Activated CD8-positive, alpha-beta memory T cell treated with anti-CD3 and anti-CD28 coated beads, Interleukin-2, amount 50 U/mL, for 4 hours (primary cell): ENCODE results near the gene XK.
"Not testable (repeated sequence)": the region's sequence is repeated elsewhere in the genome, so short reads cannot be mapped to it uniquely, and the experiment has no call there.

Experiments
- DNase-seq: peaks from one replicate; pipeline ENCODE4 v3.0.0-alpha.2; 2020

Gene XK, protein sequence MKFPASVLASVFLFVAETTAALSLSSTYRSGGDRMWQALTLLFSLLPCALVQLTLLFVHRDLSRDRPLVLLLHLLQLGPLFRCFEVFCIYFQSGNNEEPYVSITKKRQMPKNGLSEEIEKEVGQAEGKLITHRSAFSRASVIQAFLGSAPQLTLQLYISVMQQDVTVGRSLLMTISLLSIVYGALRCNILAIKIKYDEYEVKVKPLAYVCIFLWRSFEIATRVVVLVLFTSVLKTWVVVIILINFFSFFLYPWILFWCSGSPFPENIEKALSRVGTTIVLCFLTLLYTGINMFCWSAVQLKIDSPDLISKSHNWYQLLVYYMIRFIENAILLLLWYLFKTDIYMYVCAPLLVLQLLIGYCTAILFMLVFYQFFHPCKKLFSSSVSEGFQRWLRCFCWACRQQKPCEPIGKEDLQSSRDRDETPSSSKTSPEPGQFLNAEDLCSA

DNA sequence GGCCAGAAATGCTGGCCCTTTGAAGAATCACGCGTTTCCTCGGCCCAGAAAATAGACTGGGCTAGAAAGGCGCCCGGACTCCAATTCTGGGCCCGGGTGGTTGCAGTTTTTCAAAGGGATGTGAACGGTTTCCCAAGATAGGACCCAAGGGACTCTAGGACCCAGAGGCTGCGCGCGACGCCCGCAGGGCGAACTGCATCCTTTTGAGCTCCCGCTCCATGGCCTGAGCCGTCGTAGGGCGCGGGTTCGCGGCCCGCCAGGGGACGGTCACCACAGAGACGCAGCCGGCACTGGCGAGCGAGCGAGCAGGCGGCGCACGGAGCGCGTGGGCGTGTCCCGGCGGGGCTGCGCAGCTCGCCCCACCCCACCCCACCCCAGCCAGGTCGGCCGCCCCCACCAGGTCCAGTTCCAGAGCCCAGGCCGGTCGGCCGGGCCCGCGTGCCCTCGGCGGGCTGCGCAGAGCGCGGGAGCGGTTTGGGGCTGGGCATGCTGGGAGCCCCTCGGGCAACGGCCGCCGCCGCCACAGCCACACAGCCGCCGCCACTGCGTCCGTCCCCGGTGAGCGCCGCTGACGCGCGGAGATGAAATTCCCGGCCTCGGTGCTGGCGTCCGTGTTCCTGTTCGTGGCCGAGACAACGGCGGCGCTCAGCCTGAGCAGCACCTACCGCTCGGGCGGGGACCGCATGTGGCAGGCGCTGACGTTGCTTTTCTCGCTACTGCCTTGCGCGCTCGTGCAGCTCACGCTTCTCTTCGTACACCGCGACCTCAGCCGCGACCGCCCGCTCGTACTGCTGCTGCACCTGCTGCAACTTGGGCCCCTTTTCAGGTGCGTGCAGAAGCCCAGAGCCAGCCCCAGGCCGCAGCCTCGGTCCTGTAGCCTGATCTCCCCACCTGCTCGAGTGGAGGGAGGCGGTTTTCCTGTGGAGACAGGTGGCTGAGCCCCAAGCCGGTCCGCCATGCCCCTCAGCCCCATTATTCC is at the start of gene XK:
XK (plus strand) TSS at position 411 of the 979 bp plus-strand sequence; CDS start at position 582, 171 bp downstream.
- peak; percentile 35 for DNase-seq

DNA sequence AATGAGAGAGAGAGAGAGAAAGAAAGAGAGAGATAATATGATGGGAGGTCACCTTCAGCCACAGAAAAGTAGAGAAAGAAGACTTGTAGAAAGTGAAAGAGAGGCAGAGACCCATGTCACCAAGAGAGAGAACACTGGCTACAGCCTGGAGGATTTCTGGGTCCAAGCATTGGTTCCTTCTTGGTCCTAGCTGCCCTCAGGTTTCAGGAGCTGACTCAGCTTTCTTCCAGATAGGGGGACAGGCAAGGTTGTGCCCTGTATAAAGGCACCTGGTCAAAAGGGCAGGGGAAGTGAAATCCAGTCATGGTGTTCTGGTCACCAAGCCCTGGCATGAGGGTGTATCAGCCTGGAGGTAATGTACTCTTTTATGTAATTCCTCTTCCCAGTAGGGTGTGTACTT is 47.5 kb upstream of the XK start:
- no peak for DNase-seq

DNA sequence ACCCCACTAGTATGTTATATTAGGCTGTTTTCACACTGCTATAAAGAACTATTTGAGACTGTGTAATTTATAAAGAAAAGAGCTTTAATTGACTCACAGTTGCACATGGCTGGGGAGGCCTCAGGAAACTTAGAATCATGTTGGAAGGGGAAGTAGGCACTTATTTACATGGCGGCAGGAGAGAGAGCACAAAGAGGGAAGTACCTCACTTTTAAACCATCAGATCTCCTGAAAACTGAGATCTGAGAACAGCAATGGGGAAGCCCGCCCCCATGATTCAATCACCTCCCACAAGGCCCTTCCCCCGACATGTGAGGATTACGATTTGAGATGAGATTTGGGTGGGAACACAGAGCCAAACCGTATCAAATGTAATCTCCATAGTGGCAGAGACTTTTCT is 45.4 kb upstream of the XK start:
- no peak for DNase-seq

DNA sequence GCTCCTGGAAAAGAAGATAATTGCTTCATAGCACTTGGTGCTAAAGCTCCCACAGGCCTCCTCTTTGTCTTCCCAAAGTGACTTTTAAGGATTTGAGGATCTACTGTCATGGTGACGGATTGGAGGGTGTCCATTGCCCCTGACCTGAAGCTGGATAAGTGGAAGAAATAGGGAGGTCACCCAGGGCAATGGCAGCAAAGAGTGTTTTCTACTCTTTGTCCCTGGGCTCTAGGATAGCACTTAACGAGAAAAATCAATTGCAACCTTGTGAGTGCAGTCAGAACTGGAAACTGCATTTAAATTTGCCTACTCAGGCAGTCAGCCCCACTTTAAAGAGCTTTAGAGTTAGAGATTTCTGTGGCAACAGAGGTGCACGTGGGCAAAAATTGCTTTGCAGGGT is 43.7 kb upstream of the XK start:
- DNase-seq: no peak

DNA sequence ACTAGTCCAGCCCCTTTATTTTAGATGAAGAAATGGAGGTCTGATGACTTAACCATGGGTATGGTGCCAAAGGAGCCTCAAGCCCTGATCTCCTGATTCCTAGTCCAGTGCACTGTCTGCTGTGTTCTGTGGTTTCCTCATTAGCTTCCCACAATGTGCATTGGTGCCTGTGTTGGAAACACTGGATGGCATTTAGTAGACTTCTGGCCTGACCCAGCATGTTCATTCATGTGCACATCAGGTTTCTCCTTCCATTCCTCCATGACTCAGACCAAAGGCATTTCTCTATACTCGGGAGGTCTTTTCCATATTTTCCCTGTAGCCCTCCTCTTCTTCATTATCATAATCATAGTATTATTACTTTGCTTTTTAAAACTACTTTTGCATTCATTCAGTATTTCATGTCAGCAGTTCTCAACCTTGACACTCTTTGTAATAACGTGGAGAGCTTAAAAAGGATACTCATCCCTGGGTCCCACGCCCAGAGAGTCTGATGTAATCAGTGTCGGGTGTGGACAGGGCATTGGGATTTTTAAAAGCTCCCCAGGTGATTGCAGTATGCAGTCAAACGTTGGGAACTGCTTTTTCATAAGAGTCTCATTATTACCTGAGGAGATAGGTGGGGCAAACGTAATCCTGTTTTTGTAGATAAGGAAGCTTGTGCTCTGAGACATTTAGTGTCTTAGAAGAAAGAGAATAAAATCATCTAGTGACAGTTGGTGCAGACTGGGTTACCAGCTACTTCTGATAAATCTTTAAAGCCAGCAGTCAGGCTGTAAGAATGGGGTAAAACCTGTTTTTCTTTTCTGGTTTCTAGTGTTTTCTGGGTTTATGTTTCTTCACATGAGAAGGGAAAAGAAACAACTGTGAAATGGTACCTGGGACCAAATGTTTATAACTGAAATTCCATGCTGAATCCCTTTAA is 40.9 kb upstream of the XK start:
- no peak for DNase-seq

DNA sequence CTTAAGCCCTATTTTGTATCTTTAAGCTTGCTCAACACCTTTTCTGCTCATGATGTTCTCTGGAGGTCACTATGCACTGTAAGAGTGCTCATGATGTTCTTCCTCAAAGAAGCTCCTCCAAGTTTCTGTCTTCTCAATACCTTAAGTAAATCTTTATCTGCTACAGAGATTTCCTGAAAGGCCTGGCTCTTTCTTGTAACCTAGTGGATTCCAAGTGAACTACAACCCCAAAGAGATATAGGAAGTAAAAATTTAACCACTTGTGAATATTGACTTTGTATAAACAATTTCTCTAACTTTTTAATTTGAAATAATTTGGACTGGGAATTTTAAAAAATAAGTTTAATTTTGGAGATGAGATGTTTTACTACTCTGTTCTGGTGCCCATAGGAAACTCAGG is 39.3 kb upstream of the XK start:
- no peak for DNase-seq

DNA sequence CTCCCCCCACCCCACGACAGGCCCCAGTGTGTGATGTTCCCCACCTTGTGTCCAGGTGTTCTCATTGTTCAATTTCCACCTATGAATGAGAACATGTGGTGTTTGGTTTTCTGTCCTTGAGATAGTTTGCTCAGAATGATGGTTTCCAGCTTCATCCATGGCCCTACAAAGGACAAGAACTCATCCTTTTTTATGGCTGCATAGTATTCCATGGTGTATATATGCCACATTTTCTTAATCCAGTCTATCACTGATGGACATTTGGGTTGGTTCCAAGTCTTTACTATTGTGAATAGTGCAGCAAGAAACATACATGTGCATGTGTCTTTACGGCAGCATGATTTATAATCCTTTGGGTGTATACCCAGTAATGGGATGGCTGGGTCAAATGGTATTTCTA is 34.7 kb upstream of the XK start:
- not testable (repeated sequence) for DNase-seq

DNA sequence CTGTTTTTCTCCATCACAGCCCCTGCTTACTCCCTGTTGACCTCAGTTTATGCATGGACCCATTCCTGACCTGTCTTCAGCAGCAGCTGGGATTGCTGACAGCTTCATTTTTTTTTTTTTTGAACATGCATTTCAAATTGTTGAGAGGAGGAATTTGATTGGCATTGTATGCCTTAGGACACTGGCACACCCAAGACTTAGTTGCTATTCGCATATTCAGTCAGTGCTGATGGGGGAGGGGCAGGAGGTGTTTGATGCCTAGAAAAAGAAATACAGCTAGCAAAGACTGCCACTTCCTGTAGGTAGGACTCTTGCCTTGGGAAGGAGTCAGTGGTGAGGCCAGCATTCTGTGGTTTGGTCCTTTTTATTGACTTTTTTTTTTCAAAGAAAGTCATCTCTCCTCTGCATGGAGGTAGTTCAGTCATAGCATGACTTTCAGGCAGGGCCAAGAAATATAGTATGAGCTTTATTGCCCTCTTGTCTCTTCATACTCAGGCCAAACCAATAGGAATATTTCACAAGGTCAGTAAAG is 33.6 kb upstream of the XK start:
- DNase-seq: no peak

DNA sequence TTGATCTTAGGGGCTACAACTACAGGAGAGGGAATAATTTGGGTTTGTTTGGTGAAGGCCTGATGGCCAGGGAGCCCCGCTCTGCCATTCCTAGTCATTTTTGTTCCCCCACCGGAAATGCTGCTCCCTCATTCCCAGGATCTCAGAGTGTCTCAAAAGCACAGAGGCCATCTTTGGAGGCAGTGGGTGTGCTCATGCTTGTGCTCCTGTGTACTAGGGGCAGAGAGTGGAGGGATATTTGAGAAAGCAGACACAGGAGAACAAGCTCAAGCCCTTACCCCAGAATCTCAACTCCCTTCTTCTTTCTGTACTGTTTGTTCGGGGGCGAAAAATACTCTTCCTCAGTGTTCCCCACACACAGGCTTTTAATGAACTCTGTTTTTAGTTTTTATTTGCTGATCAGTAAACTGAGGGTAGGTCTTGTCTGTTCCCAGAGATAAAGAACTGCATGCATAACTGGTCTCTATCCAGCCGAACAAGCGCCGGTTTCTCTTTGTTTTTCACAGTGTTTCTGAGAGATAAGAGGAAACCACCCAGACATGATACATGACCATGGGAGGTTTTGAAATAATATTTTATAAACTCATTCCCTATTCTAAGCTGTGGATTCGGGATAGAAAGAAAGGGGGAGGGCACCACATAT is 32.9 kb upstream of the XK start:
- no peak for DNase-seq

DNA sequence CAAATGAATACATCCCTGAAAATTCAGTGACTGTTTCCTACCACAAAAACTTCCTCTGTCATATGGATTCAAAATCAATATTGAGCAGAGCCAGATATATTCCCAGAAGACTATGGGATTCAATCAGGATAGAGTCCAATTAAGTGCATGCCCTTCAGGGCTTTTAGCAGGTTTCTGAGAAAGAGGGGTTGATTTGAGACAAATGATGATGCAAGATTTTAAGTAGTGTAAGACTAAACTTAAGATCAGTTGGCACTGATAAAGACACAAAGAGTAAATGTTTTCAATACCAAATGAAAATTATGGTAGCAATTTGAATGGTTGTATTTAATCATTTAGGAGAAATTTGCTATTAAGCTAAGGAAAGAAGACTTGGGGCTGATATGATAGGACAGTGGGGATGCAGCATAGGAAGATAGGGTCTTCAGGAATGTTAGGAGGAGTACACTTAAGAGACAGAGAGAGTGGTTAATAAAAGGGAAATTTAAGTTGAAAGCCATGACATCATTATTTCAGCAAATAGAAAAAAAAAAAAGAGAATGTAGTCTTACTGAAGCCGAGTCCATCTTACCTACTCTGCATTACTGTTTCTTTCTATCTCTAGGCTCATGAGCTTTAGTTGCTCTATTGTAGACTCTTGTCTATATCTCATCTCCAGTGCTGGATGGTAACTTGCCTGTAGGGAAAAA is 32.0 kb upstream of the XK start:
- no peak for DNase-seq

DNA sequence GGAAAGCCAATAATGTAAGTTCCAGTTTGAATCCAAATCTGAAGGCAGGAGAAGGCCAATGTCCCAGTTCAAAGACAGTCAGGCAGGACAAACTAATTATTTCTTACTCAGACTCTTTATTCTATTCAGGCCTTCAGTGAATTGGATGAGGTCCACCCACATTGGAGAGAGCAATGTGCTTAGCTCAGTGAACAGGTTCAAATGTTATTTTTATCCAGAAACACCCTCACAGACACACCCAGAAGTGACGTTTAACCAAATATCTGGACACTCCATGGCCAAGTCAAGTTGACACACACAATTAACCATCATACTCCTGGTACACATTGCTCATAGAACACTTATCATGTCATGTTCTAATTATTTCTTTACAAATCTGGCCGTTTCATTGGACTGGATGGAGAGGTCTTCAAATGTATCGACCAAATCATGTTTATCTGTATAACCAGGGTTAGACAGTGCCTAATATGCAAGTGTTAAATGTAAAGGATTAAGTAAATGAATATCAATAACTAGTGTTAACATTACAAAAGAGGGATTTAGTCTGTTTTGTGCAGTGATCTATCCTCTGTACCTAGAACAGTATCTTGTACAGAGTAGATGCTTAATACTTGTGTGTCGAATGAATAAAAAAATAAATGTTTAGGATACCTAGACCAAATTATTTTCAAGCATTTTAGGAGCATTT is 27.1 kb upstream of the XK start:
- no peak for DNase-seq

DNA sequence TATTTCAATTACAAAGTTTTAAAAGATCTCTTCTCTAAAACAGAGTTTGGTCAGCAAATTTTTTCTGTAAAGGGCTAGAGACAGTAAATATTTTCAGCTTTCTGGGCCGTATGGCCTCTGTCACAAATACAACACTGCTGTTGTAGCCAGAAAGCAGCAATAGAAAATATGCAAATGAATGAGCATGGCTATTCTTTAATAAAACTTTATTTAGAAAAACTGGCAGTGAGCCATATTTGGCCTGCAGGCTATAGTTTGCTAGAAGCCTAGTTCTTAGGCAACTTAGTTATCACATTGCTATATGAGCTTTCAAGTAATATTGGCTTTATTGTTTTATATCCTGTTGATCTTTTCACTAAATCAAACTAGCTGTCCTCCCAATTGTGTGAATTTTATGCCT is 26.5 kb upstream of the XK start:
- DNase-seq: no peak

DNA sequence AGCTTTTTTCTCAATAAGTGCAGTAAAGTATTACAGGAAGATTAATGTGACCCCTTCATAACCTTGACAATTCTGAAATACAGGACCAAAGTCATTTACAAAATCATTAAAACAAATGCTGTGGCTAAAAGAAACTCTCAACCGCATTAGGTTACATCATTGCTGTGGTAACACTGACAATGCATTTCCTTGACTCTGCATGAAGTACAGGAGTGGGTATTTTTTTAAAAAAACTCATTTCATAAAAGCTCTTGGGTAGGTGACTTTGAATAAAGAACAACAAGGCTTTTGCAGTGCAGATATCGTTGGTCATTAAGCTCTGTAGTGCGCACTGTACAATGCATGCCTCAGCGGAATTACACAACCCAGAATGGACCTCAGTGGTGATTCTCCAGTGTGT is 23.4 kb upstream of the XK start:
- DNase-seq: no peak

DNA sequence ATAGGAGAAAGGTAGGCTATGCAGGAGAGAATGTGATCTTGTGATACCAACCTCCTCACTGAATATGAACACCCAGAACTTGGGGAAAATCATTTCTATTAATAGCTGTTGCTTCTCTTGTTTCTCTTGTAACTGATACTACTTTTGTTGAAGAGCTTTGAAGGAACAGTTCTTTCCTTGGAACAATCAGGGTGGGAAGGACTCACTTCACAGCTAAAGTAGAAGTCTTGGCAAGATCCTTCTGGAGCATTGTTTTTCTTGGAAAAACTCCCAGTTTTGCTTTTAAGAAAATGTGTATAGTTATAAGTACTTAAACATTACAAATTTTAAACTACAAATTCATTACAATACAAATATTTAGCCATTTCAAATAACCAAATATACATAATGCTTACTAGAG is 19.1 kb upstream of the XK start:
- DNase-seq: no peak

DNA sequence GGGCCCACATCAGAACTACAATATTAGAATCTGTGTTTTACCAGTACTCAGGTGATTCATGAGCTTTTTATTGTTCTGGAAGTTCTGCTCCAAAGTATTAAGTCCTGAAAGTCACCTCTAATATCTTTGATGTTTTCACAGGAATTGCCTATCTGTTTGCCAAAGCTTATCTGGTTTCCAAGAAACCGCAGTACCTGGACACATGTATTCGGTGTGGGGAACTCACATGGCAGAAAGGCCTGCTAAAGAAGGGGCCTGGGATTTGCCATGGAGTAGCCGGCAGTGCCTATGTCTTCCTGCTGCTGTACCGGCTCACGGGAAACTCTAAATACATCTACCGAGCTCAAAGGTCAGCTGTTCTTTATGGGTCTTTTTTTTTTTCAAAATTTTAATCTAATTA is 18.4 kb upstream of the XK start:
- DNase-seq: no peak

DNA sequence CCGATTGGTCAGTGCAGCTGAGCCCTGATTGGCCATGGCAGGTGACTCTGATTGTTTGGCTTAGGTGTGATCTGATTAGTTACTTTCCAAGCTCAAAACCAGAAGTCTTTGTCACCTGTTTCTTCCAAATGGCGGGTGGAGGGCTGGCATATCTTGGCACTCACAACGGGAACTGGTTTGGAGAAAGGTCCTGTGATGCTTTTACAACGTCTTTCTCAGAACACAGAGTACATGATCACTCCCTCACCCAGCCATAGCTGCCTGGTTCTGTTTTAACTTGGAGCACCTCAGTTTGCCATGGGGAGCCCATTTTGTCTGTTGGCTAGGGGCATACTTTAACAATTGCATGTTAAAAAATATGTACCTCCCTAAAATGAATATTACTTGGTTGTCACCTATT is 13.0 kb upstream of the XK start:
- no peak for DNase-seq

DNA sequence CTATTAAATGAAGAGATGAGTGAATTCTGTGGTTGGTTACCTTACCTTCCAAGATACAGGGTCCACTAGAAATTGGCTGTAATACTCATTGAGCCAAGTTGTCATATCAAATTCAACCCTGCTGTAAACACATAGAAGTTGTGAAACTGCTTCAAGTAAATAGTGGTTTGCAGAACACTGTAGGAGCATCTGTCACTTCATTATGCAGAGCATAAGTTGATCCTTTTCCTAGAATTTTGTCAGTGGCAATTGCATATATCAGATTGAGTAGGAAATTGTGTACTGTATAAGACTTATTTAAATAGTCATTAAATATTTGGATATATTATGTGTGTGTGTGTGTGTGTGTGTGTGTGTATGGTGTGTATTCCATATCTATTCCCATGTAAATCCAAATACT is 8.8 kb upstream of the XK start:
- no peak for DNase-seq

DNA sequence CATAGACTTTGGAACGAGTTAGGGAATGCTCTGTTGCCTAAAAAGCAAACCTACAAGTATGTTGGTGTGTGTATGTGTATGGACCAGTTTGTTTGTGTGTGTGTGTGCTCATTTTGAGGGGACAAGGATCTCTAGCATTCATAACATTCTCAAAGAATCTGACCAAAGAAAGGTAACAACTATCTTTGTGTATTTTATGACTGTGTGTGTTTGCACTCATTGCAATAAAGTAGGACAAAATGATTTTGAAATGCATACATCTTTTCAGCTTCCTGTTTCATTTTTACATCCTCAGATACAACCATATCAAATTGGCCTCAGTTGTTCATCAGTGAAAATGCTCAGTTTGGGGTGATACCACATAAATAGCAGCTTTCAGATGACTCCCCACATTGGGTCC is 8.3 kb upstream of the XK start:
- DNase-seq: no peak

DNA sequence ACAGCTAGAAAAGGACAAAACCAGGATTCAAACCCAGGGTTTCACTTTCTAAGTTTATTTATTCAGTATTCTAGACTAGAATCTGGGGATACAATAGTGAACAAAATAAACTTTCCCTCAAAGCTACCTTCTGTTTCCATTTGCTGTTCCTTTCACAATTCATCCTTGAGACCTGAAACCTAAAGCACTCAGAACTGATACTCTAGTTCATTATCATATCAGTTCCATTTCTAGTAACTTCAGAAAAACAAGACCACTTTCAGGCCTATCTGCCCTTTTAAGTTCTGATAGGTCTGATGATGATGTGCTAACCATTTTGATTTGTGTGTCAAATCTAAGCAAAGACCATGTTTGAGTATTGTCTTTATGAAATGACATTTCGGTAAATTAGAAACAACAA is 7.8 kb upstream of the XK start:
- no peak for DNase-seq

DNA sequence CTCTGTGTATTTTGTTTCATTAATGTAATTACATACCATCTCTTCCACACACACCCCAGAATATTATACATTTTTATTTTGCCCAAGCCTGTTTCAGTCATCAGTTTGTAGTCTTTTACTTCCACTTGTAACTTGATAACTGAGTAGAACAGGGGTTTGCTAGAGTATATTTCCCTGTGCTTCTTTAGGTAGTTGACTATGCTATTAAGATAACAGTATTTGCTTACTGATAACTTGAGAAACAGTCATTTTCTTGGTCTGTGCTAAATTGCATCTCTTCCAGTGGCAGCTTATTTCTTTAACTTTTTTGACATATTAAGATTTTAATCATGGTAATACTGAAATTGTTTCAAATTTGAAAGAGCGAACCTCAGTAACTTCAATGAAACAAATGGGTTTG is 7.0 kb upstream of the XK start:
- no peak for DNase-seq

DNA sequence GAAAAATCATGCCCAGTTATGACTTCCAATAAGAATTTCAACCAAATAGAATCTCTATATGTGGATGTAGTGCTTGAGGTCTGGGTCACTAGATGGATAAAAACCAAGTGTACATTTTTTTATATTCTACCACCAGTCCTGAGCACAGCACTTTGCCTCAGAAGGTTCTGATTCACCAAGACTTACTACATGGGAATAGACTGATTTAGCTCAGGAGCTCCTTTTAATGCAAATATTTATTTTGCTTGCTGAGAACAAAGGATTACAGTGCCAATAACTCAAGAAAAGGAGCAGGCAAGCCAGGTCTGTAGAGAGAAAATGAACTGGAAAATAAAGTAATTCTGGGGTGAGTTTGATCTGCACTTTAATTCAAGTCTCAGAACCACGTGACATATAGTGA is 6.4 kb upstream of the XK start:
- DNase-seq: no peak
